Fibroblast of skin of abdomen (primary cell): ENCODE results near the gene SPN. TPM values are rescaled to one million over a fixed set of nuclear protein-coding genes. Genes with fewer than 3 reads are reported as not detected.
A peak's percentile ranks its signal among the peaks of the same experiment; 100 is the strongest.
"Not testable (repeated sequence)": the region's sequence is repeated elsewhere in the genome, so short reads cannot be mapped to it uniquely, and the experiment has no call there.

Source experiments
- DNase-seq: peaks from one replicate; pipeline ENCODE4 v3.0.0-alpha.2; 2013
- polyA plus RNA-seq, 2 experiments: library from polyadenylated mRNA; unstranded; fragments of 120-200 nt; gene quantifications; one replicate each; pipeline ENCODE4 v1.2.1, GENCODE V29; 2013; ENCODE audit not compliant: insufficient read length in 2 of 2

The SPN gene, protein sequence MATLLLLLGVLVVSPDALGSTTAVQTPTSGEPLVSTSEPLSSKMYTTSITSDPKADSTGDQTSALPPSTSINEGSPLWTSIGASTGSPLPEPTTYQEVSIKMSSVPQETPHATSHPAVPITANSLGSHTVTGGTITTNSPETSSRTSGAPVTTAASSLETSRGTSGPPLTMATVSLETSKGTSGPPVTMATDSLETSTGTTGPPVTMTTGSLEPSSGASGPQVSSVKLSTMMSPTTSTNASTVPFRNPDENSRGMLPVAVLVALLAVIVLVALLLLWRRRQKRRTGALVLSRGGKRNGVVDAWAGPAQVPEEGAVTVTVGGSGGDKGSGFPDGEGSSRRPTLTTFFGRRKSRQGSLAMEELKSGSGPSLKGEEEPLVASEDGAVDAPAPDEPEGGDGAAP
- polyA plus RNA-seq (2013, experiment 1 of 2; ENCODE audit: insufficient read length): 0.09 TPM
- not detected for polyA plus RNA-seq (2013, experiment 2 of 2; ENCODE audit: insufficient read length)

DNA sequence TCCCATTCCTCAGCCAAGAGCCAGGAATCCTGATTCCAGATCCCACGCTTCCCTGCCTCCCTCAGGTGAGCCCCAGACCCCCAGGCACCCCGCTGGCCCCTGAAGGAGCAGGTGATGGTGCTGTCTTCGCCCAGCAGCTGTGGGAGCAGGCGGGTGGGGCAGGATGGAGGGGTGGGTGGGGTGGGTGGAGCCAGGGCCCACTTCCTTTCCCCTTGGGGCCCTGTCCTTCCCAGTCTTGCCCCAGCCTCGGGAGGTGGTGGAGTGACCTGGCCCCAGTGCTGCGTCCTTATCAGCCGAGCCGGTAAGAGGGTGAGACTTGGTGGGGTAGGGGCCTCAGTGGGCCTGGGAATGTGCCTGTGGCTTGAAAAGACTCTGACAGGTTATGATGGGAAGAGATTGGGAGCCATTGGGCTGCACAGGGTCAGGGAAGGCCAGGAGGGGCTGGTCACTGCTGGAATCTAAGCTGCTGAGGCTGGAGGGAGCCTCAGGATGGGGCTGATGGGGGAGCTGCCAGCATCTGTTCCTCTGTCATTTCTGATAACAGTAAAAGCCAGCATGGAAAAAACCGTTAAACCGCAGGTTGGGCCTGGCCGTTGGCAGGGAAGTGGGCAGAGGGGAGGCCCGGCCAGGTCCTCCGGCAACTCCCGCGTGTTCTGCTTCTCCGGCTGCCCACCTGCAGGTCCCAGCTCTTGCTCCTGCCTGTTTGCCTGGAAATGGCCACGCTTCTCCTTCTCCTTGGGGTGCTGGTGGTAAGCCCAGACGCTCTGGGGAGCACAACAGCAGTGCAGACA, at the start of gene SPN:
Gene SPN, plus strand, starts transcription at position 232 of the 791 bp plus-strand sequence. Its CDS starts 482 bp downstream, at position 714.
- DNase-seq: no peak

DNA sequence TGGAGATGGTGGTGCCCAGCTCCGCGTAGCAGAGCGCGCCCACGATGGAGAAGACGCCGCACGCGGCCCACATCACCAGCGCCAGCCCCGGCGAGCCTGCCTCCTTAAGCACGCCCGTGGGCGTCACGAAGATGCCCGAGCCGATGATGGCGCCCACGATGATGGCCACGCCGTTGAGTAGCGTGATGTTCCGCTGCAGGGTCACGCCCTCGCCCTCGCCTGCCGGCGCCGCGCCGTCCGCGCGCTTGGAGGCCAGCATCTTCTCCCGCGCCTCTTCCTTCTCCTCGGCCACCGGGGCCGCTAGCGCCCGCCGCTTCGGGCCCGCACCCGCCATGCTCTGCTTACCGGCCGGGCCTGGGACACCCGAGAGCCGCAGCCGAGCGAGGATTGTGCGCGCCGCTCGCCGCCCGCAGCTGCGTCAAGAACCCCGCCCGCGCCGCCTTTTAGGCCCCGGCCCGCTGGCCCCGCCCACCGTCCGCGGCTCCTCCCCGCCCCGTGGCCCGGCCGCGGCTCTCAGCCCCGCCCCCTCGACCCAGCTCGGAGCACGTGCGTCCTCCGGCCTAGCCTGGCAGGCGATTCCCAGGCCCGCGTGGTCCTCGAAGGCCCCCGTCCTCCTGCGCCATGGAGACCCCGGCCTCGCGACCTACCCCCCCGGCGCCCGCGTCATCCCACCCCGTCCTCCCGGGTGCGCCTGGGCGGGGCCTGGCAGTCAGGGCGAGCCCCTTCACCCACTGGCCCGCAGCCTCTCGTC, 49.6 kb upstream of the SPN start:
- peak; percentile 85 for DNase-seq

DNA sequence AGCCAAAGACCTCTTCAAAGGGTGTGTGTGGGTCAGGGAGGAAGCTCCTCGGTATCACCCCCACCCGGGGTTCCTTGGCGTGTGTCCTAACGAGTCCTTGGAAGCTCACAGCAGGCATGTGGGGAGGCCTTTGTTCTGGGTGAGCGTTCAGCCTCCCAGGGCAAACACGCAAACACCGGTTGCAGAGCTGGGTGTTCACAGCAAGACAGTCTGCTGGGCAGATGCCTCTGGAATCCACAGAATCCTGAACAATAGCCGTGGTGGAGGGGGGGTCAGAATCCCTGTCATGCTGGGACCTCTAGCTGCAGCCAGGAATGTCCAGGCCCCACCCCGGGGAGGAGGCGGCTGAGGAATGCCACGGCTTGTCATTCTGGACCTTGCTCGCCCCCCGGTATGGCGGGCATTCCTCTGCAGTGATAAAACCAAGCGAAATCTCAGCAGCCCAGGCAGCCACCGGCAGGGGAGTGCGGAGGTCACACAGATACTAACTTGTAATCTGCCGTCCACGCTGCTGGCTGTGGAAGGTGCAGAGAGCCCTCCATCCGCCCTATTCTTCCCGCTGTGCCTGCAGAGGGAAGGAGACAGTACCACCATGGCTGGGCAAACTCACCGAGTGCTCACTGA, 48.2 kb upstream of the SPN start:
- DNase-seq: peak; percentile 80

DNA sequence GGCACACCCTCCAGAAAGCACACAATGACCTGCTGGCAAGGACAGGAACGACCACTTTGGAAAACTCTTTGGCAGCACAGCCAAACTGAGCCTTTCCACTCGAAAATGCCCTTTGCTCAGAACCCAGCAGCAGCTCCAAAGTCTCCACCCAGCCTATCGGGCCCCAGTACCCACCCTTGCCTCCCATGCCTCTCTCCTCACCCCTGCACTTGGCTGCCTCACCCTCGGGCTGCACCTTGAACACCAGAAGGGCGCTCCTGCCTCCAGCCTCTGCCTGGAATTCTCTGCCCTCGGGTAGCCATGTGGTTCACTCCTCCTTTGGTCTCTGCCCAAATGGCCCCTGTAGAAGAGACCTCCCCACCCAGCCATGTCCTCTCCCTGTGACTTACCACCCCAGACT, 46.9 kb upstream of the SPN start:
- not testable (repeated sequence) for DNase-seq

DNA sequence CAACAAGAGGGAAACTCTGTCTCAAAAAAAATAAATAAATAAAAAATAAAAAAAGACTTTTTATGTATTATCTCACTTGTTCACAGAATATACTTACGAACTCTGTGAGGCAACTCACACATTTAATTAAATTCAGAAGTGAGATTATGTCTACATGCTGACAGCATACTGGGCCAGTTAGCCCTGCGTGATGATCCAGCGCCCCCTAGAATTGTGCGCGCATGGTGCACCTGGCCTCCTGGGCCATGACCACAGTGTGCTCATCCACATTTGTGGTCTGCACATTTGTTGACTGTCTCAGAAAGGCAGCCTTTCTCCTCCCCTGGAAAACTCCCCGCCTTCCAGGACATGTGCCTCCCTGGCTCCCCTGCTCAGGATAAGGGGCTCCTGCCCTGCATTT, 42.5 kb upstream of the SPN start:
- DNase-seq: peak; percentile 41

DNA sequence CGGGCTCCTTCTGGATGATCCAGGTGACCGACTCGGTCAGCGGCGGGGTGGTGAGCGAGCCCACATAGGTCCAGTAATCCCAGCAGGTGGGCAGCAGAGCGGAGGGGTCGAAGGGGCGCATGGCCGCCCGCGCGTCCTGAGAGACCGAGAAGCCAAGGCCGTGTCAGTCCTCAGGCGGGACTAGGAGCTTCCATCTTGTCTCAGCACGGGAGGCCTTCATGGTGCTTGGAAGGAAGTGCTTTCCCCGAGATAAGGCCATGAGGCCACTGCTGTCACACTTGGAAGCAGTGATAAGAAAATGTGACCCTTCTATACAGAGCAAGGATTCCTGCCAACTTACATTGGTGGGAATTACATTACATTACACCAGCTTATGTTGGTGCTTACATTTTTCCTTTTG, 40.3 kb upstream of the SPN start:
- not testable (repeated sequence) for DNase-seq

DNA sequence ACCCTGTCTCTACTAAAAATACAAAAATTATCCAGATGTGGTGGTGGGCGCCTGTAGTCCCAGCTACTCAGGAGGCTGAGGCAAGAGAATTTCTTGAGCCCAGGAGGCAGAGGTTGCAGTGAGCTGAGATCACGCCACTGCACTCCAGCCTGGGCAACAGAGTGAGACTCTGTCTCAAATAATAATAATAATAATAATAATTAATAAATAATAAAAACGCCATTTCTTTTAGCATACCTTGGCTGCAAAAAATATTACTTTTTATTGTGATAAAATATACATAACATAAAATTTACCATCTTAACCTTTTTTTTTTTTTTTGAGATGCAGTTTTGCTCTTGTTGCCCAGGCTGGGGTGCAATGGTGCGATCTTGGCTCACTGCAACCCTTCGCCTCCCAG, 39.8 kb upstream of the SPN start:
- not testable (repeated sequence) for DNase-seq

DNA sequence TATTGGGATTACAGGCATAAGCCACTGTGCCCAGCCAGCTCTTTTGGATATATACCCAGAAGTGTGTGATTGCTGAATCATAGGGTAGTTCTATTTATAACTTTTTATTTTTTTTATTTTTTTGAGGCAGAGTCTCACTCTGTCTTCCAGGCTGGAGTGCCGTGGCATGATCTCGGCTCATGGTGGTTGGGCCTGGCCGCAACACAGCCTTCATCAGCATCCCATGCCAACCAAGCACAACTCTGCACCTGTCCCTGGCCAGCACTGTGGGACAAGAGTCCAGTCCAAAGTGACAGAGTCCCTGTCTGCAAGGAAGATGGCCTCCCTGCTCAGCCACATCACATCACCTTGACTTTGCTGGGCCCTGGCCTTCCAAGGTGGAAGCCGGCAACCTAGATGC, 37.9 kb upstream of the SPN start:
- not testable (repeated sequence) for DNase-seq

DNA sequence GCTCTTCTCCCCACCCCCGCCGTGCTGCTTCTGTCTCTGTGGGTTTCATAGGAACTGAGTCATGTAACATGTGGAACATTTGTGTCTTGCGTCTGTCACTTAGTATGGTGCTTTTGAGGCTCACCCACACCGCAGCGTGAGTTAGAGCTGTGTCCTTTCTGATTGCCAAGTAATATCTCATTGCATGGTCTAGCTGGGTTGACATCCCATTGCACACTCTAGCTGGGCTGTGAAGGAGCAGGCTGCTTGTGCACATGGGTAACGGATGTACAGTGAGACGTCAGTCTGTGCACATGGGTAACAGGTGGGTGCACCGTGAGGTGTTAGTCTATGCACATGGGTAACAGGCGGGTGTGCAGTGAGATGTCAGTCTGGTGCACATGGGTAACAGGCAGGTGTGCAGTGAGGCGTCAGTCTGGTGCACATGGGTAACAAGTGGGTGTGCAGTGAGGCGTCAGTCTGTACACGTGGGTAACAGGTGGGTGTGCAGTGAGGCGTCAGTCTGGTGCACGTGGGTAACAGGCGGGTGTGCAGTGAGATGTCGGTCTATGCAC, 36.2 kb upstream of the SPN start:
- not testable (repeated sequence) for DNase-seq

DNA sequence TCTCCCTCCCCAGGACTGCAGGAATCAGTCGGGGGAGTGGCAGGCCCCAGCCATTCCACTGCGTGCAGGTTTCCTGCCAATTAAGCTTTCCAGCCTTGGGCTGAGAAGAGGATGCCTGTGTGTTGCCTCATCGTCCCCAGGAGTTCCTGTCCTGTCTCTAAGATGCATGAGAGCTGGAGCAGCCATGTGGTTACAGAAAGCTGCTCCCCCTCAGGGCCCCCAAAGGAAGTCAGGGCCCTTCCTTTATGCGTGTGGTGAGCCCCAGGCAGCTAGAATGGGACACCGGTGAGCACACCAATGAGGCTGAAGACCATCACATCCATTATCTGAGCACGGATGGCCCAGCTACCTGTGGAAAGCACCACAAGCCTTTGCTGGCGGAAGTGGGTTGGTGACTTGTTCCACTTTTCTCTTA, 35.4 kb upstream of the SPN start:
- DNase-seq: peak; percentile 61

DNA sequence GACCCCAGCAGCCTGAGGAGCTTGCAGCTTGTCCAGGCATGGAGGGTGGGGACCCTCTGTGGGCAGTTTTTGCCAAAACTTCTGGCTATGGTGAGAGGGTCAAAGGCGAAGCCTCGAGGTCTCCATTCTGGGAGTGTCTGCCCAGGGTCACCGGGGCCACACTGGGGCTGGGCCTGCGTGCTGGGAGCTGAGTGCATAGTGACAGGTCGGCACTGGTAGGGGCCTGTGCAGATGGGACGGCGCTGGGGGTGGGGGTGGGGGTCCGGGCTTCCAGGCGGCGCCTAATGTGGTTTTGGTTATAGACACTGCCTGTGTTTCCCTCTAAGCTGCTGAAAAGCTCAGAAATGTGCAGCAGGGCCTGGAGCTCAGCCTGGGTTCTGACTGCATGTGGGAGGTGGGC, 34.3 kb upstream of the SPN start:
- not testable (repeated sequence) for DNase-seq

DNA sequence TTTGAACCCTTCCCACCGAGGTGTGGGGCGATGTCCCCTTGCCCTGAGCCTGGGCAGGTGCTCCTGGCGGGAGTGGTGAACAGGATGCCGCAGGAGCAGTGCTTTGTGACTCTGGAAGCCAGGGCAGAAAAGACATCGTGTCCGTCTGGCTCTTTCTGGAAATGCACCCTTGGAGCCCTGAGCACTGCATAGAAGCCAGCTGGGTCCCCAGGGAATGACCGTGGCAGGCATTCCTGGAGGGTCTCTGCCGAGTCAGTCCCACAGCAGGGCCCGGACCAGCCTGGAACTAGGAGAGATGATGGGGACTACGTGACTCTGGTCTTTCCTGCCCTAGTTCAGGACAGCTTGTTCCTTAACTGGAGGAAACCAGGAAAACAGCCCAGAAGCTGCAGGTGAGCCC, 33.7 kb upstream of the SPN start:
- not testable (repeated sequence) for DNase-seq

DNA sequence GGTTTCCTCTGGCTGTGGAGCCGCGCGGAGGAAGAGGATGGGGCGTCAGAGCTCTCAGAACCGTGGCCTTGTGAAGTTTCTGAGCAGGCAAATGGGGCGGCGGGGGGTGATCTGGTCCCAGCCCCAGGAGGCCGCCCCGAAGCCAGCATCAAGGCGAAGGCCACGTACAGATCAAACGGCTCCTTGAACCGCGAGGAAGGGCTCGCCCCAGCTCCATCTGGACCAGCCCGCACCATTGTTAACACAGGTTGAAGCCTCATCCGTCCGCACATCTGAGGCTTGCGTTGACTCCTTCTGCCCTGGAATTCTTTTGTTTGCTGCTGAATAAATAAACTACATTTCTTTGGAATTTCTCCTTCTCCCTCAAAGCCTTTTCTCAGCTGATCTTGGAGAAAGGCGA, 31.4 kb upstream of the SPN start:
- DNase-seq: not testable (repeated sequence)

DNA sequence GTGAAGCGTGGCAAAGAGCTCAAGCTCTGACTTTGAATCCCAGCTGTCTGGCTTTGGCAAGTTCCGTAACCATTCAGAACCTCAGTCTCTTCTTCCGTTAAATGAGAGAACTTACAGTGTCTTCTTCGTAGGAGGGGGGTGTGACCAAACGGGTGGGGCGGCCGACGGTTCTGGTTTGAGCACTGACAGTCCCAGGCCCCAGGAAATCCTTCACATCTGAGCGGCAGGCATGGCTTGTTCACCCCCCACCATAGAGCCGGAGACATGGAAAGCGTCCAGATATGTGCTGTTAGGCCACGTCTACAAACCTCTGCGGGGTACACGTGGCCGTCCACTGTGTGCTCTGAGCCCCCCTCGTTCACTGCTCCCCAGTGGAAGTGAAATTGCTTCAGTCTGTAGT, 27.1 kb upstream of the SPN start:
- DNase-seq: not testable (repeated sequence)

DNA sequence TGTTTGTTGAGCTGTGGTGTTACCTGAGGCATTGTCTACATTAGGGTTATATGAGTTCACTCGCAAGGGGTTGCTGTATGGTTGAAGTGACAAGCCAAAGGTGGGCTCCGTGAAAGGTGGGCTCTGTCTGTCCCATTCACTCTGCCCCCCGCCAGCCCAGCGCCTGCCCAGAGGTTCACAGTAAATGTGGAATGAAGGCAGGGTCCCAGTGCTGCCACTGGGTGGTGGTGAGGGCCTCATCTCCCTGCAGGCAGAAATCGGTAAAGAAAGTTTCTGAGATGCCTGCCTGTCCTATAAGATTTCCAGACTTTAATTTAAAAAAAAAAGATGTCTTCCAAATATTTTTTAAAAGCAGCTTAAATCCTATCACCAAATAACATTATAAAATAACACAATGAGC, 26.7 kb upstream of the SPN start:
- DNase-seq: not testable (repeated sequence)

DNA sequence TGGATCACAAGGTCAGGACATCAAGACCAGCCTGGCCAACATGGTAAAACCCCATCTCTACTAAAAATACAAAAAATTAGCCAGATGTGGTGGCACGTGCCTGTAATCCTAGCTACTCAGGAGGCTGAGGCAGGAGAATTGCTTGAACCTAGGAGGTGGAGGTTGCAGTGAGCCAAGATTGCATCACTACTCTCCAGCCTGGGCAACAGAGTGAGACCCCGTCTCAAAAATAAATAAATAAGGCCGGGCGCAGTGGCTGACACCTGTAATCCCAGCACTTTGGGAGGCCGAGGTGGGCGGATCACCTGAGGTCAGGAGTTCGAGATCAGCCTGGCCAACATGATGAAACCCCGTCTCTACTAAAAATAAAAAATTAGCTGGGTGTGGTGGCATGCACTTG, 24.3 kb upstream of the SPN start:
- DNase-seq: not testable (repeated sequence)

DNA sequence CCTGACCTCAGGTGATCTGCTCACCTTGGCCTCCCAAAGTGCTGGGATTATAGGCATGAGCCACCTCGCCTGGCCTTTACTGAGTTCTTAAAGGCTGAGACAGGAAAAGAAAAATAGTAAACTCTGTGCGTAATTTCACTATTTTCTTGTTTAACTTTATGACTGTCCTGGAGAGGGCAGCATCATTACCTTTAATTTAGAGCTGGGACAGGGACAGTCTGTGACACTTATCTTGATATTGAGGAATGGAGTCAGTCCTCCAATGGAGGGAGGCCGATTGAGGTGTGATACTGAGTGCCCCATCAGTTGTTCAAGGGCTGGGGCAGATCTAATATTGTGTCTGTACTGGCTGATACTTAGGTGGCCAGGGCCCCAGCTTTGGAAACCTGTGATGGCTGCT, 21.5 kb upstream of the SPN start:
- no peak for DNase-seq

DNA sequence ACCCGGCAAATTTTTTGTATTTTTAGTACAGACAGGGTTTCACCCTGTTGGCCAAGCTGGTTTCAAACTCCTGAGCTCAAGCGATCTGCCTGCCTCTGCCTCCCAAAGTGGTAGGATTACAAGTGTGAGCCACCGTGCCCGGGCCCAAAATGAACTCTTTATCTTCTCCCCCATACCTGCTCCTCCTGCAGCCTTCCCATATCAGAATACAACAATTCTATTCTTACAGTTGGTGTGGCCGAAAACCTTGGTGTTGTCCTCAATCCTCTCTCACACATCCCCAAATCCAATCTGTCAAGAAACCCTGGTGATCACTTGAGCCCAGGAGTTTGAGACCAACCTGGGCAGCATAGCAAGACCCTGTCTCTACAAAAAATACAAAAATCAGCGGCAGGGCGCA, 19.5 kb upstream of the SPN start:
- DNase-seq: no peak

DNA sequence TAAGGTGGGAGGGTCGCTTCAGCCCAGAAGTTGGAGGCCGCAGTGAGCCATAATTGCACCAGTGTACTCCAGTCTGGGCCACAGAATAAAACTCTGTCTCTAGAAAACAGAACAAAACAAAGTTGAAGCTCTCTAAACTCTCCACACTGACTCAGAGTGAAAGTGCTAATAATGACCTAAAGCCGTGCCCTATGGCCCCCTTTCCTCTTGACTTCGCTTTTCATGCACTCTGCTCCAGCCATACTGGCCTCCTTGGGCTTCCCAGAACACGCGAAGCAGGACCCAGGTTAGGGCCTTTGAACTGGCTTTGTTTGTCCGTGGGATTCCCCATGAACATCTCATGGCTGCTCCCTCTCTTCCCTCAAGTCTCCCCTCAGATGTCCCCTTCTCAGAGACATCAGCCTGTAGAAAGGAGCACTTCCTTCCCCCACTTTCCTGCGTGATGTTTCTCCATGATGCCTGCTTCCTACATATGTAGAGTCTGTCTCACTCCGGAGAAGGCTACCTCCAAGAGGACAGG, 18.6 kb upstream of the SPN start:
- DNase-seq: no peak

DNA sequence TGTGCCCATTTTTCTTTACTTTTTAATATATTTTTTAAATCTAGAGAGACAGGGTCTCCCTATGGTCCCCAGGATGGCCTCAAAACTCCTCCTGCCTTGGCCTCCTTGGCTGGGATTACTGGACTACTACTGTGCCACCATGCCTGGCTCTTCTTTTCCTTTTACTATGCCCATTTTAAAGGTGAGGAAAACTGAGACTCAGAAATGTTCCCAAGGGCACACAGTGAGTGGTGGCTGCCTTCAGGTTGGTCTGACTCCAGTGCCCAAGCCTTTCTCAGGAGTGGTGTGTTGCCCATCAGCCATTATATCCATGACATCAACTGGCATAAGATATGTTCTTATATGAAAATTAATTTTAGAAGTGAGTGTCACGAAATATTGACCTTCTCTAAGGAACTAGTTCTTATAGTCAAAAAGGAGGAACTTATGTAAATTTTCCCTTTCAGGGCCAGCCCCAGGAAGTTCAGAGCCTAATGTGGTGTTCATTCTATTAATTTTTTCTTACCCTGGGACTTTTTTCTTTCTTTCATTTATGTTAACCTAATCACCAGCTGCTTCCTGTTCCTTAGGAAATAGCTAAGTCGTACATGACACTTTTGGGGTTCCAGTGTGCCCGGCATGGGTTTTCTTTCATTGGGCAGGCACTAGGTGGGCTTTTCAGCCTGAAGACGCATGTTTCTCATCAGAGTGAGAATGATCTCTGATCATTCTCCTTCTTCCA, 17.9 kb upstream of the SPN start:
- no peak for DNase-seq

DNA sequence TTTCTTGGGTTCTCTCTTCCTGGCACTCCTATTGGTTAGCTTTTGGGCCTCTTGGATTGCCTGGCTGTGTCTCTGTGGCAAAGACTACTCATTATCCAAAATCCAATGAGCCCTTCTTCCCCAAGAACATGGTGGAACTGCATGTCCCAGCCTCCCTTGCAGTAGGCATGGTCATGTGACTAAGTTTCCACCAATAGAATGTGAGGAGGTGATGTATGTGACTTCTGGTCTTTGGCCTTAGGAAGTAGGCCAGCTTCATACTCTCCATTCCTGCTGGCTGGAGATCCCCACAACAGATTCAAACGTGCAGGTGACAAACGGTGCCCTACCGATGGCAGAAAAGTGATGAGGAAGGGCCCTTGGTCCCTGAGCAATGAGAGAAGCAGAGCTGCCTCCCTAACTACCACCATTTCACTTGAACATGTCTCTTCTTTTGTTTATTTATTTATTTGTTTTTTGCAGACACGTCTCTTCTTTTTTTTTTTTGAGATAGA, 17.3 kb upstream of the SPN start:
- no peak for DNase-seq
